Measurements from ENCODE around the gene CDKN2D.
A peak's percentile ranks its signal among the peaks of the same experiment; 100 is the strongest.

CDKN2D gene

DNA sequence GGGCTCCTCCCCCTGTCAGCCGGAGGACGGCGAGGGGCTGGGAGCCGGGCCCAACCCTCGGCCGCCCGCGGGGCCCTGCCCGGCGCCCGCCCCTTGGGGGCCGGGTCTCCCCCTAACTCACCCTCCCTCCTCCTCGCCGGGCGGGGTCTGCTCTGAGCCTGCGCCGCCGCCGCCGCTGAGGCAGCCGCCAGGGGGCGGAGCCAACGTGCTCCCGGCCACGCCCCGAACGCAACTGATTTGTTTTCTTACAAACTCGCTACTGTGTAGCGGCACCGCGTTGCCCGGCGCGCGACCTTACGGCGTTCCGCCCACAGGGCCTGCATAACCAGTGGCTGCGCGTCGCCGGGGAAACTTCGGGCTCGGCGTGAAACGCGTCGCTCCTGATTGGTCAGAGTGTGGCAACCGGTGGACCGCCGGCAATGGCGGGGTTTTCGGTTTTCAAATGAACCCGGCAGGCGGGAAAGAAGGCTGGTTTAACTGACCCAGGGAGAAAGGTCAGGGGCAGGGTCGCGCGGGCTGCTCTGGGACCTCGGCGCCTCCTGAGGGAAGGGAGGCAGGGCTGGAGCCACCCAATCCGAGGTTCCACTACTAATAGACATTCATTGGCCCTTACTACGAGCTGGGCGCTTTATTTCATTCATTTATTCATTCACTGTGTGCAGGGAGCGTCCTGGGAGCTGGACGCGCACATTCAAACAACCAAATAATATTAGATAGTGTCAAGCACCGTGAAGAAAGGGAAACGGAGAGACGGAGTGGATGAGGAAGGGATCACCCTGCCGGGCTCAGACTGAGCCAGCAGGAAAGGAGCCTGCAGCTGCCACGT is at the start of gene CDKN2D:
CDKN2D (minus strand) TSS at position 154 of the 826 bp plus-strand sequence. CDS start 326 bp downstream, outside the sequence.
- DNase-seq = peak; percentile 100

DNA sequence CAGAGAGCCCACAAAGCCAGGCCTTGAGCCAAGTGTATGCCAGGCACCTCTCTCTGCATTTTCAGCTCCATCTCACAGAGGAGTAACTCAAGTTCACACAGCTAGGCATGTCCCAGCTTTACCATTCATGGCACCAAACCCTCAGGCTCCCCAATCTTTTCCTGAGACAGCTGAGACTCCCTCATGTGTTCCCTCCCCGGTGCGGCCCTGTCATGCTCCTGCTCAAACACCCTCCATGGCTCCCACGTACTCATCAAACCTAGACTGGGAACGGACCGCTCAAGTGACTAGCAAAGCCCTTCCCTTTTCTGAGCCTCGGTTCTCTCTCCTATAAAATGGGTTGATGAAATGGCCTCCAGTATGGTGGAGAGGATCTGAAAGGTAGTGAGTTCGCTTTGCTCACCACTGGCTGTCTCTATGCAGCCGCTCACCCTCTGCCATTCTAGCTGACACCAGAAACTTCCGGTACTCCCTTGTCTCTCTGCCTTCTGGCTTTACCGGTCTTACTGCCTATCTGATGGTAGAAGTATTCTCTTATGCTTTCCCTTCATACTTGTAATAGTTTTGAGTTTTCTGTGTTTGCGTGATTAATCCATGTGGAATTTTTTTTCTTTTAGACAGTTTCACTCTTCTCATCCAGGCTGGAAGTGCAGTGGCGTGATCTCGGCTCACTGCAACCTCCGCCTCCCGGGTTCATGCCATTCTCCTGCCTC is 48.8 kb upstream of the CDKN2D start:
- DNase-seq = no peak

DNA sequence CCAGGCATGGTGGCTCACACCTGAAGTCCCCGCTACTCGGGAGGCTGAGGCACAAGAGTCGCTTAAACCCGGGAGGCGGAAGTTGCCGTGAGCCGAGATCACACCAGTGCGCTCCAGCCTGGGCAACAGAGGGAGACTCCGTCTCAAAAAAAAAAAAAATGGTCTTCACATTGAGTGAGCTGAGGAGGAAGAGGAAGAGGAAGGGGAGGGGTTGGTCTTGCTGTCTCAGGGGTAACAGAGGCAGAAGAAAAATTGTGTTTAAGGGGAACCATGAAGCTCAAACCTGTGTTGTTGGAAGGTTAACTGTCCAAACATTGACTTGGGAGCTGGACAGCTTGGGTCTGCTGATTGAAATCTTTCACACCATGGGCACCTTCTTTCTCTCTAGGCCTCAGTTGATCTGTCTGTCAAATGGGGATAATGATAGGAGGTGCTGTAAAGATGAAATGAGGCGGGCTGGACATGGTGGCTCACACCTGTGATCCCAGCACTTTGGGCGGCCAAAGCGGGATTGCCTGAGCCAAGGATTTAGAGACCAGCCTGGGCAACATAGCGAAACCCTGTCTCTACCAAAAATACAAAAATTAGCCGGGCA is 46.7 kb upstream of the CDKN2D start:
- no peak for DNase-seq

DNA sequence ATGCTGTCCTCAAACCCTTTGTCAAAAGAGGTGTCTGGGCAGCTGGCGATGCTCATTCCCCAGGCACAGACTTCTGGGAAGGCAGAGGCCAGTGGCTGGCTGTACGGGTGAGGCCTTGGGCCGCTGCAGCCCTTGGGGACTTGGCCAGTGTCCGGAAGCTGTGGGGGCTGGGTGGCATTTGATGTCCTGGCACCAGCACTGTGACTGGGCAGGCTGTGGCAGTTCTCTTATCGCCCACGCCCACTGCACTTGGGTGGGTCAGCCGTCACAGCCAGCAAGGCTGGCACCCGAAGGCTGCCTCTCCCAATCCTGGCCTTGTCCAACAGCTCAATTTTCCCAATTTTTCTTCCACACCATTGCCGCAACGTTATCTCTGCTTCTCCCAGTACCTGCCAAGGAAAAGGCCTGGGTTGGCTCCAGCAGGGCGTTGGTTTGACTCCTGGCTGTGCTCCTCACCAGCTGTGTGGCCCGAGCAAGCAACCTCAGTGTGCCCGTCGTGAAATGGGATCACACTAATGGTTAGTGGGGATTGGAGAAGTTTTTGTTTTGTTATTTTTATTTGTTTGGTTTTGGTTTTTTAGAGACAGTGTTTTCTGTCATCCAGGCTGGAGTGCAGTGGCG is 43.8 kb upstream of the CDKN2D start:
- no peak for DNase-seq

DNA sequence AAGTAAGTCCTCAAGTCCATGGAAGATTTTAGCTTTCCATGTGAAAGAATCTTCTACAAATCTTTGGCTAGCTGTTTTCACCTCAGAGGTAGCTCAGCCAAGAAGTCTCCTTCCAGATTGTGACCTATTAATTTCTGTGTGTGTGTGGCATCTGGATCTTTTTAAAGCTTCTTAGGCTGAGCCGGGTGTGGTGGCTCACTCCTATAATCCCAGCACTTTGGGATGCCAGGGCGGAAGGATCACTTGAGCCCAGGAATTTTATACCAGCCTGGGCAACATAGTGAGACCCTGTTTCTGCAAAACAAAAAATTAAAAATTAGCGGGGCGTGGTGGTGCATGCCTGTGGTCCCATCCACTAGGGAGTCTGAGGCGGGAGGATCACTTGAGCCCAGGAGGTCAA is 43.1 kb upstream of the CDKN2D start:
- DNase-seq = no peak

DNA sequence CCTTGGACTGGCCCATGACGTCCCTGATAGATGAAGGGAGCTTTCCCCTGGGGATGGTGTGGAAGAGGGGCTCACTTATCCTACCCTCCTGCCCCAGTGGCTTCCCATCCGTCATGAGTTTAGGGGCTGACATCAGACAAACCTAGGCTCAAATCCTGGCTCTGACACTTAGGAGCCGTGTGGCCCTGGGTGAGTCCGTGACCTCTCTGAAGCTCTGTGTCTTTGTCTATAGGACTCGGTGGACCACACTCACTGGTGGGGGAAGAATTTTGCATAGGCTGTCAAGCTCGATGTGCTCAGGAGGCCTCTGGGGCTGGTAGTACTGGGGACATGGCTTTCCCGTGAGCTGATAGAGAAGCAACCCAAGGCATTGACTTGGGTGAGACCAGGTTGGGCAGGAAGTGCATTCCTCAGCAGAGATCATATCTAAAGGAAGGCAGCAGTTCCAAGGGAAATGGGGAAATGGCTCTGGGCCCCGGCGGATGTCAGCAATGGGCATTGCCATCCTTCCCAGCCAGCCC is 35.7 kb upstream of the CDKN2D start:
- DNase-seq = peak; percentile 4

DNA sequence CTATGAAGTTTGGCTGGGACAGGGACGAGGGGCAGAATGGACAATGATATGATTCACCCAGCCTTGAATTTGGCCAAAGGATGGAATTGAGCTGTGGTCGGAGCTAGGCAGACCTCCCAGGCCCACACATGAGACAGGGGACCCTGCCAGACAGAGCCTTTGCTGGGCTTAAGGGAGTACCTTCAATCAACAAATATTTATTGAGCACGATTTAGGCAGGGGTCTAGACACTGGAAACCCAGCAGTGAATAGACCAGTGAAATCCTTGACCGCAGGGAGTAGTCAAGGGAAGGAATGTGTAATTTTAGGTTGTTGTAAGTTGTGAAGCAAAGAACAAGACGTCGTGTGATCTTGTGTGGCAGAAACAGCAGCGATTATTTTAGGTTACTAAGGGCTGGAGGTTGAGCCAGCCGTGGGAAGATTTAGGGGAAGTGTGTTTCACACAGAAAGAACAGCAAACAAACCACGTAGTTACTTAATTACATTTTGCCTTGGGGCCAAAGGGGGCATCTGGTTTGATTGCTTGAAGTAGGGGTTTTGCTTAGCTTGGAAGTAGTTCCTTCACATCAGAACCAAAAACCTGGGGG is 35.2 kb upstream of the CDKN2D start:
- peak; percentile 34 for DNase-seq

DNA sequence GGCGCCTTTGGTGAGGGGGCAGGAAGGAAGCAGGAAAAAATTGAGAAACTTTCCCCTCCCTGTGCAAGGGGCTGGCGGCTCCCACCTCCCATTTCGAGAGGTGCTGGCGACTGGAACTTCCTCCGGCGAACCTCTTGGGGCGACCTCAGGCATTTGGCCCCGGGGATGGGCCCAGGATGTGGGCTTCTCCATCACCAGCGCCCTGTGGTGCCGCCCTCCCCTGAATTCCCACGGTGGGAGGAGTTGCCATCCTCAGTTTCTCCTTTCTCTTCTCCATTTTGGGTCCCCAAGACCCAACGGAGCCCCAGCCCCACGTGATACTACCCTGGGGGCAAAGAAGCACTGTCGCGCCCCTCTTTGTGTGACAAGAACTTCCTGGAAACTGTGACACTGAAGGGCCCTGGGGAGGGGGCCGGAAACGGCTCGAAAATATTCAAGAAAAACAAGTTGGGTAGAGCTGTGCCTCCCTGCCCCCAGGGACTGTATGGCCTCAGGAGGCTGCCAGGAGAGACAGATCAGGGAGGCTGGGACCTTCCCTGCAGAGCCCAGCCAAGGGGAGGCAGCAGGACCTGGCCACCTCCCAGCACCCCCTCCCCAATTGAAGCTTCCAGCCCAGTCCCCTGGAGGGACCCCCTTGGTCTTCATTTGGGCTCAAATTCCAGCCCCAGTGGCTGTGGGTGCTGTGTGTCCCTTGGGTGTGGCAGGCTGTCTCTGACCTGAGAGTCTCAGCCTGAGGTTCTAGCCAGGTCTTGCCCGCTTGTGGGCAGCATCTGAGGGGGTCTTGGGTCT is 34.5 kb upstream of the CDKN2D start:
- DNase-seq = peak; percentile 80

DNA sequence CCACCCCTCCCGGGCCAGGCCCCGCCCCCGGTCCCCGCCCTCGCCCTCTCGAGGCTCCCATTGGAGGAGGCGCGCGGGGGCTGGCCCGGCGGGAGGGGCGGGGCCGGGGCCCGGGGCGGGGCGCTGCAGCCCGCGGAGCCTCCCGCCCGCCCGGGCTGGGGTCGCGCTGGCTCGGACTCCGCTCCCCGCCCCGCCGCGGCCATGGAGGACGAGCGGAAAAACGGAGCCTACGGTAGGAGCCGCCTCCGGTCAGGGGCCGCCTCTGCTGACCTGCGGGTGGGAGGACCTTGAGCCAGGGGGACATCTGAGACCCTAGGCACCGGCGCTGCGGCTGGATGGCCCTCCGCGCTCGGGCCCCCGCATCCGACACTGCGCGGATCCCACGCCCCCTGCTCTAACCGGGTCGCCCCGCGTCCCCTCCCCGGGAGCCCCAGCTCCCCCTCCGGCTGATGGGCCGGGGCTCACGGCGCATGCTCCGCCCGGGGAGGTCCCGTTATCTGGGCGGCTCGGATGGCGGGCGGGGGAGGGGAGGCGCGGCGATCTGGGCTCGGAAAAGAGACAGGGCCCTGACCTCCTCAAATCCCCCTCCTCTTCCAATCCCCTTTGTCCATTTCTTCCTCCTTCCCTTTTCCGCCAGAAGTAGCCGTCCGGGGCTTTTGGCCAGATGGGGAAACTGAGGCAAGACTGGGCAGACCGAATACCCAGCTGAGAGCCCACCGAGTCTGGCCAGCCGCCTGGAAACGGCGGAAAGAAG is 33.7 kb upstream of the CDKN2D start:
- DNase-seq = peak; percentile 91

DNA sequence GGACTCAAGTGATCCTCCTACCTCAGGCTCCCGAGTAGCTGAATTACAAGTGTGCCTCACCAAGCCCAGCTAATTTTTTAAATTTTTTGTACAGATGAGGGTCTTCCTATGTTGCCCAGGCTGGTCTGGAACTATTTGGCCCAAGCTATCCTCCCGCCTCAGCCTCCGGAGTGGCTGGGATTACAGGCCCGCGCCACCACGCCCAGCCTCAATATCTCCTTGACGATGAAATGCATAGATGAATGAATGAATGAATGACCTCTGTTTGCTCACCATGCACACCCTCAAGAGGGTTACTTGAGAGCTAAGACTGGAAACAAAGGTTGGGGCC is 33.2 kb upstream of the CDKN2D start:
- DNase-seq = no peak

DNA sequence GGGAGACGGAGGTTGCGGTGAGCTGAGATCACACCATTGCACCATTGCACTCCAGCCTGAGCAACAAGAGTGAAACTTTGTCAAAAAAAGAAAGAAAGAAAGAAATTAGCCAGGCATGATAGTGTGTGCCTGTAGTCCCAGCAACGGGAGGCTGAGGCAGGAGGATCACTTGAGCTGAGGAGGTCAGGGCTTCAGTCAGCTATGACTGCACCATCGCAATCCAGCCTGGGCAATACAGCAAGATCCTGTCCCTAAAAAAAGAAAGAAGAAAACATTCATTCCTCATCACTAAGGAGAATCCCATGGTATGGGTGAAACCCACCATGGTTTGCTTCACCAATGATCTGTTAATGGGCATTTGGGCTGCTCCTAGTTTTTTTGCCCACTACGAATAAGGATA is 31.4 kb upstream of the CDKN2D start:
- no peak for DNase-seq

DNA sequence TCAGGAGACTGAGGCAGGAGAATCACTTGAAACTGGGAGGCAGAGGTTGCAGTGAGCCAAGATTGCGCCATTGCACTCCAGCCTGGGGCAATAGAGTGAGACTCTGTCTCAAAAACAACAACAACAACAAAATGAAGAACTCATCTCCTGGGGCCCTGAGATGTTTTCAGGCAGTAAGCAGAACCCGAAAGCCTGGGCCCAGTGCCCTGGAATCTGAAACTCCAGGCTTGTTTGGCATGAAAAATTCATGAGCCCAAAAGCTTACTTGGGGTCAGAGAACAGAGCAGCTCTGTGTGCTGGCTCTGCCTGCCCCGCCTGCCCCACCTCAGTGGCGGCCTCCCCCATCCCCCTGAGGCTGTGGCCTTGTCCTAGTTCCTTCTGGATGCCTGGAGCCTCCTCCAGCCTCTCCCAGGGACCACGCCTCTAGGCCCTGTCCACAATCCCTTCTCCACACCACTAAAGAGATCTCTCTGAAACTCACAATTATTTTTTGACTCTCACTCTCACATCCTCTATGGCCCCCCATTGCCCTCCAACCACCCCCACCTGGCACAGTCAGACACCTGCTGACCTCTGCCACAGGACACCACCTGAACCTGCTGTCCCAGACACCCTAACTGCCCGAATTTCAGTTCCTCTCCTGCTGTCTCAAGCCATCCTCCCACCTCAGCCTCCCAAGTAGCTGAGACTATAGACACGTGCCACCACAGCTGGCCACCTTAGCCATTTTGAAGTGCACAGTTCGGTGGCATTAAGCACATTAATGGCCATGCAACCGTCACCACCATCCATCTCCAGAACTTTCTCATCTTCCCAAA is 25.2 kb upstream of the CDKN2D start:
- DNase-seq = no peak

DNA sequence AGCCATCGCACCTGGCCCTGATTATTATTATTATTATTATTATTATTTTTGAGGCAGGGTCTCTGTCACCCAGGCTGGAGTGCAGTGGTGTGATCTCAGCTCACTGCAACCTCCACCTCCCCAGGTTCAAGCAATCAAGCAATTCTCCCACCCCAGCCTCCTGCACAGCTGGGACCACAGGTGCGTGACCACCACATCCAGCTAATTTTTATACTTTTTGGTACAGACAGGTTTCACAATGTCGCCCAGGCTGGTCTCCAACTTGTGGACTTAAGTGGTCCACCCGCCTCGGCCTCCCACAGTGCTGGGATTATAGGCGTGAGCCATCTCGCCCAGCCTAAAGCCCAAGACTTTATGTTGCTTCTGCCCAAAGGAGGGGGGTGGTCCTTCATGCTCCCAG is 24.4 kb upstream of the CDKN2D start:
- no peak for DNase-seq

DNA sequence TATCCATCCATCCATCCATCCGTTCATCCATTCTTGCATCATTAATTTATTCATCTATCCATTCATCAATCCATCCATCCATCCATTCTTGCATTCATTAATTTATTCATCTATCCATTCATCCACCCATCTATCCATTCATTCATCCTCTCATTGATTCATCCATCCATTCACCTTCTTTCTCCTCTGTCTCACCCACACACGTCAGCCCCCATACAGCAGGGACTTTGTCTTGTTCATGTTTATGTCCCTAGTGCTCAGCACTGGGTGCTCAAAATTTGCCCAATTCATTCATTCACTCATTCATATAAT is 19.0 kb upstream of the CDKN2D start:
- DNase-seq = no peak

DNA sequence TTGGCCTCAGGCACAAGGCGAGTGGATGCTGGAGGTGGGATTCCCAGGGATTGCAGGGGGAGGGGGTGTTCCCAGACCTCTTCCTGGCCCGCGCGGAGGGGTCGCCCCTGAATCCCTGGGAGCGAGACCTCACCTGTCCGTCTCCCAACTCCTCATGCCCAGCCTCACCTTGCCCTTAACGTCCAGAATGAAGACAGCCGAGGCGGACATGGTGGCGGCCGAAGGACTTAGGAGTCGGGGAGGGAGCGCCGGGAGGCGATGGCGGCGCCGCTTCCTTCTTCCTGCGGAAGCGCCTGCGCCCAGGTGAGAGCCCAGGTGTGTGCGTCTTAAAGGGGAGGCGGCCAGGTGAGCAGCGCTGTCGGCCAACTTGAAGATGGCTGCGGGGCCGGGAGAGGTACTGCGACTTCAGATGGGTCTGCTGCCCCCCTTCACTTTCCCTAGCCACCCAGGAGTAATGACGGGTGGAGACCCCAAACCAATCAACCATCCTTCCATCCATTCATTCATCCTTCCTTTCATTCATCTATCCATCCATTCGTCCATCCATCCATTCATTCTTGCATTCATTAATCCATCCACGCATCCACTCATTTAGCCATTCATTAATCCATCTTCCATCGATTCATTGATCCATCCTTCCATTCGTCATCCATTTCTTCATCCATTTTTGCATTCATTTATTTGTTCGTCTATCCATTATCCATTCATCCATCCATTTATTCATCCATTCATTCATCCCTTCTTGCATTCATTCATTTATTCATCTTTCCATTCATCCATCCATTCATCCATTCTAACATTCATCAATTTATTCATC is 18.5 kb upstream of the CDKN2D start, which contains the start of gene AP1M2:
AP1M2 (minus strand) TSS at position 291 of the 817 bp plus-strand sequence; CDS start at position 210, 81 bp downstream.
- DNase-seq = no peak

DNA sequence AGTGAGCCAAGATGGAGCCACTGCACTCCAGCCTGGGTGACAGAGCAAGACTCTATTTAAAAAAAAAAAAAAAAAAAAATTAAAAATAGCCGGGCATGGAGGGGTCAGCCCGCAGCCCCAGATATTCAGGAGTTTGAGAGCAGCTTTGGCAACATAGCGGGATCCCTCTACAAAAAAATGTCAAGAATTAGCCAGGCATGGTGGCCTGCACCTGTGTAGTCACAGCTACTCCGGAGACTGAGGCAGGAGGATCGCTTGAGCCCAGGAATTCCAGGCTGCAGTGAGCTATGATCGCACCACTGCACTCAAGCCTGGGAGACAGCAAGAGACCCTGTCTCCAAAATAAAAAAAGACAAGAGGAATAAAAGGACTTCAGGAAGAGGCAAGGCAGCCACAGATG is 17.6 kb upstream of the CDKN2D start:
- DNase-seq = no peak

DNA sequence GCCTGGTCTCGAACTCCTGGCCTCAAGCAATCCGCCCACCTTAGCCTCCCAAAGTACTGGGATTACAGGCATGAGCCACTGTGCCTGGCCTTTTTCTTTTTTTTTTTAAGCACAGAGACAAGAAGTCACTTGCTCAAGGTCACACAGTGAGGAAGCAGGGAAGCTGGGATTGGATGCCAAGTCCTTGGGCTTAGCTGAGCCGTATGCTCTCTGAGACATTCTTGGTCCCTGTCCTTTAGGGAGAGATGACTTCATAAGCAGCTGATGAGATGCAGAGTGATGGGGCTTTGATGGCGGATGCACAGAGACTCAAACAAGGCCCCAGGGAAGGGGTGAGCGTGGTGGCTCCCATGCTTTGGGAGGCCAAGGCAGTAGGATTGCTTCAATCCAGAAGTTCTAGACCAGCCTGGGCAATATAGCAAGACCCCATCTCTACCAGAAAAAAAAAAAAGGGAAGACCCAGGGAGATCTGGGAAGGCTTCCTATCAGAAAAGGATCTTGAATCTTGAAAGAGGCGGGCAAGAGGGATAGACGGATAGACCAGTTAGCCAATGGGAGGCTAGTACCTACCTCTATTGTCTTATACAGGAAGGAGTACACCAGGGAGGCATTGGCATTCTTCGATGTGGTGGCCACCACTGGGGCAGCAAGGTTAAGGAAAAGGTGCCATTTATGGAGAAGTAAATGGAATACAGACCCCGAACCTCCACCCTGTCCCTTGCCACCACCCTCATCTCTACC is 14.4 kb upstream of the CDKN2D start:
- no peak for DNase-seq

DNA sequence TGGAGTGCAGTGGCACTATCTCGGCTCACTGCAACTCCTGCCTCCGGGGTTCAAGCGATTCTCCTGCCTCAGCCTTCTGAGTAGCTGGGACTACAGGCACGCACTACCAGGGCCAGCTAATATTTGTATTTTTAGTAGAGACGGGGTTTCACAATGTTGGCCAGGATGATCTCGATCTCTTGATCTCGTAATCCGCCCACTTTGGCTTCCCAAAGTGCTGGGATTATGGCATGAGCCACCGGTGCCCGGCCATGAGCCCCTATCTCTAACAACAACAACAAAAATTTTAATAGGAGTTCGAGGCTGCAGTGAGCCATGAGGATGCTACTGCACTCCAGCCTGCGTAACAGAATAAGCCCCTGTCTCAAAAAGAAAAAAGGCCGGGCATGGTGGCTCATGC is 13.3 kb upstream of the CDKN2D start:
- DNase-seq = no peak
